HCT116 (cell line): ENCODE data around the gene RACK1. TPM values are rescaled to one million over a fixed set of nuclear protein-coding genes. Genes with fewer than 3 reads are reported as not detected.
A peak's percentile ranks its signal among the peaks of the same experiment; 100 is the strongest.

Source experiments
- ATAC-seq: fragments of 200-7000 bp; cut with Tn5 transposase; 2 replicates; pipeline ENCODE4 v1.9.1; 2020; ENCODE audit warnings: mild to moderate bottlenecking, moderate library complexity
- BruUV-seq: library from RNA; stranded (reverse); fragments of 400-500 nt; replicated peaks from 2 replicates; lab custom pipeline; 2021; lab: Mats Ljungman, UMichigan
- CTCF ChIA-PET: fragments of 300-600 bp; sonication (Branson Sonifier 250); formaldehyde crosslinking; loops from one replicate; lab custom pipeline; 2021; ENCODE audit warnings: antibody characterized with exemption; lab: Charles Lee
- POLR2A ChIA-PET: fragments of 300-600, 350-600 bp; sonication (Branson Sonifier 250); formaldehyde crosslinking; loops from one replicate; lab custom pipeline; 2021; ENCODE audit warnings: antibody characterized with exemption; lab: Charles Lee
- RAD21 ChIA-PET, 2 experiments: fragments of 300-600 bp; sonication (Branson Sonifier 250); formaldehyde crosslinking; loops; one replicate each; lab custom pipeline; 2023; ENCODE audit warnings: low total read pairs in 2 of 2; ENCODE audit not compliant: uncharacterized antibody in 2 of 2, unreplicated experiment in 2 of 2, low non-redundant PET in 1 of 2; lab: Charles Lee
- DNase-seq: peaks from one replicate; pipeline ENCODE4 v3.0.0-alpha.2; 2010; ENCODE audit warnings: low read depth, low spot score
- H2AFZ ChIP-seq: fragments of 200-600 bp; shearing (Covaris generic), sonication (generic); 2 replicates; pipeline ENCODE4 v1.6.1; 2017; ENCODE audit warnings: low read depth, mixed run types, mixed read lengths, antibody characterized with exemption, low read length; ENCODE audit not compliant: poor library complexity, severe bottlenecking
- H3K27ac ChIP-seq: 2 replicates; pipeline ENCODE4 v1.5.1; 2012; ENCODE audit warnings: low read depth, low read length
- H3K27me3 ChIP-seq: fragments of 200-600 bp; sonication (generic); 2 replicates; pipeline ENCODE4 v1.6.1; 2016; ENCODE audit warnings: mixed run types, low read length, mixed read lengths; ENCODE audit not compliant: insufficient read depth
- H3K36me3 ChIP-seq, 2 experiments: fragments of 200-500 bp in 1 of 2; fragments of 200-600 bp in 1 of 2; sonication (Bioruptor generic) in 1 of 2; sonication (generic) in 1 of 2; 2 replicates each; pipeline versions ENCODE4 v1.5.1 to v1.6.1; 2014 to 2016; ENCODE audit warnings: low read length in 2 of 2, inconsistent platforms in 1 of 2, mixed read lengths in 1 of 2, mixed run types in 1 of 2; ENCODE audit not compliant: insufficient read depth in 2 of 2, control insufficient read depth in 1 of 2
- H3K4me1 ChIP-seq, 2 experiments: fragments of 200-600 bp in 1 of 2; sonication (generic) in 1 of 2; 2 replicates each; pipeline versions ENCODE4 v1.5.1 to v1.6.1; 2012 to 2017; ENCODE audit warnings: low read length in 2 of 2, inconsistent platforms in 1 of 2, mild to moderate bottlenecking in 1 of 2, mixed read lengths in 1 of 2, mixed run types in 1 of 2, moderate library complexity in 1 of 2; ENCODE audit not compliant: insufficient read depth in 2 of 2, control insufficient read depth in 1 of 2
- H3K4me2 ChIP-seq: fragments of 200-600 bp; sonication (generic); 2 replicates; pipeline ENCODE4 v1.6.1; 2017; ENCODE audit warnings: mixed run types, low read length, mixed read lengths
- H3K4me3 ChIP-seq, 2 experiments: fragments of 200-600 bp in 1 of 2; sonication (generic) in 1 of 2; replicated peaks in 1 of 2; 2 replicates each; pipeline ENCODE4 v1.5.1; 2011 to 2016; ENCODE audit warnings: low read length in 2 of 2, control low read depth in 1 of 2, low read depth in 1 of 2, mild to moderate bottlenecking in 1 of 2, mixed read lengths in 1 of 2, mixed run types in 1 of 2
- H3K79me2 ChIP-seq: fragments of 200-600 bp; sonication (generic); 2 replicates; pipeline ENCODE4 v1.6.1; 2017; ENCODE audit warnings: mild to moderate bottlenecking, mixed run types, low read length, moderate library complexity, mixed read lengths; ENCODE audit not compliant: insufficient read depth
- H3K9ac ChIP-seq: fragments of 200-600 bp; sonication (generic); 2 replicates; pipeline ENCODE4 v1.6.1; 2016; ENCODE audit warnings: low read length, mixed read lengths
- H3K9me2 ChIP-seq: fragments of 200-600 bp; sonication (generic), shearing (Covaris generic); 2 replicates; pipeline ENCODE4 v1.6.1; 2017; ENCODE audit warnings: mixed run types, mild to moderate bottlenecking, moderate library complexity; ENCODE audit not compliant: insufficient read depth
- H3K9me3 ChIP-seq, 2 experiments: fragments of 200-500 bp in 1 of 2; fragments of 200-600 bp in 1 of 2; sonication (Bioruptor generic) in 1 of 2; sonication (generic) in 1 of 2; 2 replicates each; pipeline ENCODE4 v1.6.1; 2014 to 2017; ENCODE audit warnings: low read length in 2 of 2, mixed read lengths in 2 of 2, inconsistent platforms in 1 of 2, low read depth in 1 of 2, mild to moderate bottlenecking in 1 of 2, mixed run types in 1 of 2, moderate library complexity in 1 of 2; ENCODE audit not compliant: control insufficient read depth in 1 of 2, insufficient read depth in 1 of 2
- H4K20me1 ChIP-seq: fragments of 200-600 bp; sonication (generic), shearing (Covaris generic); 2 replicates; pipeline ENCODE4 v1.6.1; 2017; ENCODE audit warnings: mixed run types, mild to moderate bottlenecking, moderate library complexity; ENCODE audit not compliant: insufficient read depth
- EZH2 ChIP-seq: fragments of 200-600 bp; sonication (generic); IDR thresholded peaks from 2 replicates; pipeline ENCODE4 v1.6.1; 2017; ENCODE audit warnings: antibody characterized with exemption, mixed run types
- FOSL1 ChIP-seq: IDR thresholded peaks from 2 replicates; pipeline ENCODE4 v1.6.1; 2012; ENCODE audit warnings: low read depth
- MAX ChIP-seq: IDR thresholded peaks from 2 replicates; pipeline ENCODE4 v1.6.1; 2012
- POLR2AphosphoS5 ChIP-seq: IDR thresholded peaks from 2 replicates; pipeline ENCODE4 v1.6.1; 2011; ENCODE audit warnings: mild to moderate bottlenecking, low read depth, low read length, moderate library complexity
- SRF ChIP-seq: IDR thresholded peaks from 2 replicates; pipeline ENCODE4 v1.6.1; 2012; ENCODE audit warnings: low read depth
- TCF7L2 ChIP-seq: IDR thresholded peaks from 2 replicates; pipeline ENCODE4 v1.7.0; 2011; ENCODE audit warnings: borderline replicate concordance, inconsistent platforms; ENCODE audit not compliant: insufficient read depth, insufficient read length; ENCODE audit errors: extremely low read depth
- intact Hi-C: fragments of 100-400 bp; cut with micrococcal nuclease; formaldehyde crosslinking; loops from 2 replicates; pipeline ENCODE4 v1.10.0; 2022
- total RNA-seq: library from RNA; stranded (reverse); gene quantifications from one replicate; pipeline ENCODE4 v1.2.1, GENCODE V29; 2021; ENCODE audit not compliant: unreplicated experiment

Gene RACK1
- total RNA-seq, 1 experiment from 2014 or later, result 2,432 TPM

- TF ChIP-seq FOSL1 (no peak), EZH2 (no peak), MAX (no peak), SRF (no peak)
These were observed 8.4 kb downstream of the RACK1 start (continued) for GRCh38 chr5:181235323-181235688.

- Histone ChIP-seq H3K27ac (peak overlapping the region; percentile 34; the same call in 1 of the 2 replicates), H3K4me3 (no peak overlapping the region), H3K27me3 (no peaks in the 10 kb centered on the region), H3K9me3 (no peaks in the 10 kb centered on the region), H3K79me2 (peaks cover 30% of the 10 kb centered on the region), H3K36me3 (peaks cover 40 to 49% of the 10 kb centered on the region in 2 experiments), H3K4me1 (no peaks in the 10 kb centered on the region), H3K9ac (no peak overlapping the region), H3K9me2 (no peaks in the 10 kb centered on the region), H2AFZ (no peak overlapping the region), H4K20me1 (peaks cover 40% of the 10 kb centered on the region; the same call in 1 of the 2 replicates), H3K4me2 (no peak overlapping the region)
- ChIA-PET RAD21 (interaction anchor here in 1 of 2 experiments (0.6 kb wide), 1 partner anchor 29 kb away, joined by 3 read pairs; no protein-coding TSS in a partner anchor), POLR2A (interaction anchor here (1.2 to 1.9 kb wide), 2 partner anchors 9 to 11 kb away, joined by 4 to 11 read pairs; partner anchors contain the start of genes RACK1 and TRIM41), CTCF (no interaction called here)
- TF ChIP-seq TCF7L2 (no peak), POLR2AphosphoS5 (peak; percentile 58)
- BruUV-seq, result no TSS peak
- DNase-seq (no peak), ATAC-seq (peak; percentile 32)
- intact Hi-C loops, result no loop called here
These were observed 9.0 kb downstream of the RACK1 start for GRCh38 chr5:181234455-181235306.
